ENCODE results near the gene FOXA1.
"Not testable (repeated sequence)": the region's sequence is repeated elsewhere in the genome, so short reads cannot be mapped to it uniquely, and the experiment has no call there.

FOXA1 gene

GRCh38 chr14:37588956-37589714, 5.9 kb downstream of the FOXA1 start:
- peak; percentile 70 for DNase-seq

- peak; percentile 65 for DNase-seq
These were observed 6.4 kb downstream of the FOXA1 start for GRCh38 chr14:37588667-37588955.

GRCh38 chr14:37587881-37588666, 7.0 kb downstream of the FOXA1 start:
- DNase-seq = peak; percentile 60

GRCh38 chr14:37587131-37587803, 7.8 kb downstream of the FOXA1 start:
- peak; percentile 60 for DNase-seq

GRCh38 chr14:37586797-37587130, 8.3 kb downstream of the FOXA1 start:
- no peak for DNase-seq

- DNase-seq = peak; percentile 37
These were observed 8.9 kb downstream of the FOXA1 start for GRCh38 chr14:37585971-37586796.

GRCh38 chr14:37585101-37585511, 9.9 kb downstream of the FOXA1 start:
- DNase-seq = no peak

- no peak for DNase-seq
These were observed 10.6 kb downstream of the FOXA1 start for GRCh38 chr14:37584211-37585100.

GRCh38 chr14:37583358-37584210, 11.5 kb downstream of the FOXA1 start:
- DNase-seq = peak; percentile 64

- DNase-seq = no peak
These were observed 14.9 kb downstream of the FOXA1 start for GRCh38 chr14:37580146-37580545.

- DNase-seq = no peak
These were observed 15.8 kb downstream of the FOXA1 start for GRCh38 chr14:37579274-37579673.

GRCh38 chr14:37573356-37573755, 21.7 kb downstream of the FOXA1 start:
- DNase-seq = no peak

GRCh38 chr14:37571391-37571790, 23.7 kb downstream of the FOXA1 start:
- DNase-seq = no peak

GRCh38 chr14:37569729-37570128, 25.3 kb downstream of the FOXA1 start:
- no peak for DNase-seq

GRCh38 chr14:37566811-37567371, 28.2 kb downstream of the FOXA1 start:
- DNase-seq = peak; percentile 13

GRCh38 chr14:37565550-37565949, 29.5 kb downstream of the FOXA1 start:
- peak; percentile 52 for DNase-seq

- DNase-seq = no peak
These were observed 31.9 kb downstream of the FOXA1 start for GRCh38 chr14:37563189-37563588.

- no peak for DNase-seq
These were observed 35.7 kb downstream of the FOXA1 start for GRCh38 chr14:37559386-37559785.

- DNase-seq = no peak
These were observed 36.3 kb downstream of the FOXA1 start for GRCh38 chr14:37558740-37559139.

- DNase-seq = not testable (repeated sequence)
These were observed 39.5 kb downstream of the FOXA1 start for GRCh38 chr14:37555596-37555995.
